GM12864 (cell line): ENCODE data around the gene OSTC.
A peak's percentile ranks its signal among the peaks of the same experiment; 100 is the strongest.

Experiments
- DNase-seq: peaks from one replicate; pipeline ENCODE4 v3.0.0-alpha.2; 2011; ENCODE audit warnings: low read depth
- H3K4me3 ChIP-seq: 2 replicates; pipeline ENCODE4 v1.5.1; 2011; ENCODE audit warnings: mild to moderate bottlenecking, low read depth, low read length, control low read depth
- TF ChIP-seq, protein P1 (sequence below): IDR thresholded peaks from 2 replicates; pipeline ENCODE4 v1.5.1; 2011; ENCODE audit warnings: low read depth, mild to moderate bottlenecking, moderate library complexity, low read length, control low read depth, inconsistent platforms; ENCODE audit errors: missing control alignments

OSTC gene

DNA sequence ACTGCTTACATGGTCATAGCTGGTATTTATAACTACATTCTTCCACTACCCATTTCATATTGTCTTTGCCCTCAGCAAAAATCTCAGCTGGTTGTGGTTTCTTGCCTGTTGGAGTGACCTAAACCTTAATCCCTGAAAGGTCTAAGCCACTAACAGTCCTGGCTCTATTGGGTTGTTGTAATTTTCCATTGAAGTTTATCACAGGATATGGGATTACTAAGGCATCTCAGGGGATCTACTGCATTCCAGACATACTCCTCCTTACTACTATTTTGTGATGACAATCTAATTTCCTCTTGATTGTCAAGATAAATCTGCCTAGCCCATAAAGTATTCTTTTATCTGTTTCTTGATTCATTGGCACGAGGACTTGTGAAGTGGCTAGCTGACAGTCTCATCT, 6.2 kb upstream of the OSTC start:
- no peak for DNase-seq
- H3K4me3 ChIP-seq: no peak overlapping the region
- TF ChIP-seq, protein P1, sequence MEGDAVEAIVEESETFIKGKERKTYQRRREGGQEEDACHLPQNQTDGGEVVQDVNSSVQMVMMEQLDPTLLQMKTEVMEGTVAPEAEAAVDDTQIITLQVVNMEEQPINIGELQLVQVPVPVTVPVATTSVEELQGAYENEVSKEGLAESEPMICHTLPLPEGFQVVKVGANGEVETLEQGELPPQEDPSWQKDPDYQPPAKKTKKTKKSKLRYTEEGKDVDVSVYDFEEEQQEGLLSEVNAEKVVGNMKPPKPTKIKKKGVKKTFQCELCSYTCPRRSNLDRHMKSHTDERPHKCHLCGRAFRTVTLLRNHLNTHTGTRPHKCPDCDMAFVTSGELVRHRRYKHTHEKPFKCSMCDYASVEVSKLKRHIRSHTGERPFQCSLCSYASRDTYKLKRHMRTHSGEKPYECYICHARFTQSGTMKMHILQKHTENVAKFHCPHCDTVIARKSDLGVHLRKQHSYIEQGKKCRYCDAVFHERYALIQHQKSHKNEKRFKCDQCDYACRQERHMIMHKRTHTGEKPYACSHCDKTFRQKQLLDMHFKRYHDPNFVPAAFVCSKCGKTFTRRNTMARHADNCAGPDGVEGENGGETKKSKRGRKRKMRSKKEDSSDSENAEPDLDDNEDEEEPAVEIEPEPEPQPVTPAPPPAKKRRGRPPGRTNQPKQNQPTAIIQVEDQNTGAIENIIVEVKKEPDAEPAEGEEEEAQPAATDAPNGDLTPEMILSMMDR: no peak

DNA sequence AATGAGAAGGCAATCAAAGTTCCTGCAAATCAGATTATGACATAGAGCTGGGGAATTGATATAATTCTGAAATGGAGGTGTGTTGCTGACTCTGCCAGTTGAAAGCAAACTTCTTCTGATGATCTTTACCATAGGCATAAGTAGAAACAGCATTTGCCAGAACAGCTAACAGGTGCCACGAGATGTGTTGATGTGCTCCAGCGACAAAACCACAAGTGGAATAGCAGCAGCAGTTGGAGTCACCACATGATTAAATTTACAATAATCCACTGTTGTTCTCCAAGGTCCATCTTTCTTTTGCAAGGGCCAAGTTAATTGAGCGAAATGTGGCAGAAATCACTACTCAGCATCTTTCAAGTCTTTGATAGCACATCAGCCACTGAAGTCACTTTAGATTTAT, 3.7 kb upstream of the OSTC start:
- TF ChIP-seq, protein P1: no peak
- no peak for DNase-seq

DNA sequence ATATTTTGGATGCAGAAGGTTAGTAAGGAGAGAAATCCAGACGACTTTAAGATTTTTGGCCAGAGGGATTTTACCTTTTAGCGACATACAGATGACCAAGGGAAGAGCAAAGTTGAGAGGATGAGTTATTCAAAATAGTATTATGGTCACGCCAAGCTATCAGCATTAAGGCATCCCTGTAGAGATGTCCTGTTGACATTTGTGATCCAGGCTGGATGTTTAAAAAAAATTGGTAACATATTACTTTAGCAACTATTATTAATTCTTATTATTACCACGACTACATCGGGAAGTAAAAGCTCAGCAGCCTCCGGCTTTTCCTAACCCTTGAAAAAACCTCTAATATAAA, 562 bp upstream of the OSTC start:
- peak overlapping the region; percentile 68 for H3K4me3 ChIP-seq
- TF ChIP-seq, protein P1: no peak
- DNase-seq: no peak

More for the DNA sequence above, 3.7 kb upstream of the OSTC start:
- H3K4me3 ChIP-seq: no peak overlapping the region

DNA sequence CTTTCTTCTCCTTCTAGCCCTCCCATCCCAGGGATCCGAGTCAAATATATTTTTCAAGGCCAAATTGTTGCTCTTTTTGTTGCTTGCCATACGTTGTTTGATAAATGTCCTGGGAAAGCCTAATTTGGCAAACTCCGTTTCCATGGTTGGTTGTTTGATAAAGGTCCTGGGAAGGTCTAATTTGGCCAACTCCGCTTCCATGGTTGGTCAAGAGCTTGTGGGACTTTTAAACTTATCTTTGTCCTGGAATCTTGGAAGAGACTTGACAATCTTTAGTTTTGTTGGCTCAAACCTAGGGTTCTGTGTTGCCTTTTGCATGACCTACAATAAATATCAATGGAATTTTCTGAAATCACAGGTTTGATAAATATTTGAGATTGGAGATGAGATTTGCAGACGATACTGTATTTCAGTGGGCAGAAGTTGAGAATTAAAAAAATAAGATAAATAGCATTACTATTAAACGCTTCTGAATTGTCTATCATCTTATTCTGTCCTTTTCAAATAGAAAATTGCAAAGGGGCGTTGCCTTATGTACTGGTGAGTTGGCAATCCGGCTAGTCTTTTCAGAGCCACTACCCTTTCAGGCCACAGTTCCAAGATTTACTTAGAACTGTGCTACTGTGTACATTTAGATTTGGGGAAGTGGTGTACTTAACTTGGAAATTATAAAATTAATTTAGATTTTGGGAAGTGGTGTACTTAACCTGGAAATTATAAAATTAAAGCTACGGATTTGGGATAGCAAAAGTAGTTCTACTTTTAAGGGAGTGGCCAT, 804 bp downstream of the OSTC start:
- TF ChIP-seq, protein P1: no peak
- H3K4me3 ChIP-seq: peak overlapping the region; percentile 70
- peak; percentile 5 for DNase-seq

DNA sequence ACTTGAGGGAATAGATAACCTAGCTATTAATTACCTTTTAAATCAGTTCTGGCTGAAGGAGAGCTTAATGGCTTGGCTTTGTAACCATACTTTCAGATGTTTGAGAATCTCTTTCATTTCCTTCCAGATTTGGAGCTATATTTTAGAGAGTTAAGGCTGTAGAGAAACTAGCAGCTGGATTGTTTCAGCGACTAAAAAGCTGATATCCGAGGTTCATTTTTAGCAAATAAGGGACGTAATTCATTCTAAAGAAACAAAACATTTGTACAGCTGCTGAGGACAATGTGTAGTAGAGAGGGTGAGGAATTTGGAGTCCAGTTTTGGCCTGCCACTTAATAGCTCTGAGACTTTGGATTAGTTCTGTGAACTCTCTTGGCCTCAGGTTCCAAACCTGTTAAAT, 12.2 kb downstream of the OSTC start:
- TF ChIP-seq, protein P1: no peak
- no peak for DNase-seq

DNA sequence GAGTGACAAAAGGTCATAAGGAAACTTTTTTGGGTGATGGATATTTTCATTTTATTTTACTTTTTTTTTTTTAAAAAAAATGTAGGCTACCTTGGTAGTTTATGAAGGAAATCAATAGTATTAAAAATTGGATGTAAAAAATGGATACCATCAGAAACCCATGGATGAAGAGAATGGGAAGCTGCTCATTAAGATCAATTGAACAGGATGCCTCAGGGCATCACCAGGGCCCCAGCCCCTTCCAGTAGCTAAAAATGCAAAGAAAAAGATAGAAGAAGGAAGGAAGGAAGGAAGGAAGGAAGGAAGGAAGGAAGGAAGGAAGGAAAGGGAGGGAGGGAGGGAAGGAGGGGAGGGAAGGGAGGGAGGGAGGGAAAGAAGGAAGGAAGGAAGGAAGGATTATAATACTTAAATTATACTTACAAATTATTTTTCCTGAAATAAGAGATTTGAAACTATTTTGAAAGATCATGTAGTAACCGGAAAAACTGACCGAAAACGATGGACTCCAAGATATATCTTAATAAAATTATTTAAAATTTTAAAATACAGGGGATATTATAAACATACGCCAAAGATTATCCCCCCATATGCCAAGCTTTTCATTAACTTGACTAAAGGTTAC, 24.1 kb downstream of the OSTC start:
- DNase-seq: no peak
- TF ChIP-seq, protein P1: no peak
- no peak overlapping the region for H3K4me3 ChIP-seq

More for the DNA sequence above, 12.2 kb downstream of the OSTC start:
- H3K4me3 ChIP-seq: no peak overlapping the region
